Left lung (tissue), 10 donors: ENCODE measurements around the gene TRIP12. TPM values are rescaled to one million over a fixed set of nuclear protein-coding genes. Genes with fewer than 3 reads are reported as not detected.

Experiments used
- ATAC-seq: fragments of 200-7000 bp; cut with Tn5 transposase; one replicate; pipeline ENCODE4 v1.9.1; 2020; ENCODE audit warnings: moderate library complexity
- DNase-seq, 4 donors: peaks; one replicate each; pipeline ENCODE4 v3.0.0-alpha.2; 2013 to 2020
- H3K27ac ChIP-seq, 2 donors: fragments of 200-600 bp; sonication (generic) in 1 of 2; one replicate each; pipeline versions ENCODE4 v1.5.0 to v1.8.0; 2020 to 2021
- H3K27me3 ChIP-seq, 2 donors: fragments of 200-600 bp; sonication (generic) in 1 of 2; one replicate each; pipeline versions ENCODE4 v1.5.0 to v1.8.0; 2020 to 2021
- H3K36me3 ChIP-seq, 2 donors: fragments of 200-600 bp; sonication (generic) in 1 of 2; one replicate each; pipeline versions ENCODE4 v1.5.0 to v1.8.0; 2020 to 2021
- H3K4me1 ChIP-seq, 2 donors: fragments of 200-600 bp; one replicate each; pipeline ENCODE4 v1.8.0; 2021
- H3K4me3 ChIP-seq, 2 donors: fragments of 200-600 bp; sonication (generic) in 1 of 2; one replicate each; pipeline versions ENCODE4 v1.5.0 to v1.8.0; 2020 to 2021; ENCODE audit warnings: mild to moderate bottlenecking in 1 of 2
- H3K9me3 ChIP-seq, 2 donors: fragments of 200-600 bp; sonication (generic) in 1 of 2; one replicate each; pipeline versions ENCODE4 v1.5.0 to v1.8.0; 2020 to 2021
- CTCF ChIP-seq, 2 donors: fragments of 200-600 bp; sonication (generic) in 1 of 2; IDR thresholded peaks; one replicate each; pipeline versions ENCODE4 v1.5.0 to v1.8.0; 2021; ENCODE audit warnings: antibody characterized with exemption in 2 of 2
- intact Hi-C, 2 donors: fragments of 100-400 bp; cut with DNase I; formaldehyde crosslinking; loops; one replicate each; pipeline versions ENCODE4 v1.11.2 to v1.14.2; 2022
- polyA plus RNA-seq, 6 donors: library from polyadenylated mRNA; unstranded; fragments of 120-200 nt; gene quantifications; one replicate each; pipeline ENCODE4 v1.2.1, GENCODE V29; 2013; ENCODE audit not compliant: insufficient read length in 6 of 6
- total RNA-seq, 2 donors: library from RNA; stranded (reverse); fragmentation: NEBNext Ultra II Directional; extraction: Animal tissue kit (Norgen Biotek cat#: 25700); gene quantifications; one replicate each; pipeline ENCODE4 v1.2.1, GENCODE V29; 2021
- donor health status: DM: no; HTN: yes; CAD: no.
- donor health status: DM: no; HTN: no; CAD: no.

Gene TRIP12
- total and polyA plus RNA-seq, 8 donors, result 166 to 234 (median 179) TPM

DNA sequence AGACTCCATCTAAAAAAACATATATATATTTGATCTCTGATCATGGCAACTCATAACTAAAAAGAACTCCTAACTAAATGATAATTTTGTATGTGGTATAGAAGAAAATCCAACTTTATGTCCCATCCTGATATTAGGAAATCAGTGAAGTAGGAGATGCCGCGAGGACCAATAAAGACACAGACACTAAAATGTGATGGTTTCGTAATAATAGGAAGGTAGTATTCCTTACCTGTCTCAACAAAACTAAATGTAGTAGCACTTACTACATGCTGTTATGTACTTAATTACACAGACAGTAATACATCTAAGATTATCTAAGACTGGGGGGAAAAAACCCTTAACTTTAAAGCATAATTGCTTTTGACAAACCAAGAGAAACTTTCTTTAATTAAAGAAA, 63.5 kb downstream of the TRIP12 start:
- Histone ChIP-seq H3K27me3 (no peaks in the 10 kb centered on the region), H3K4me1 (peaks cover 0 to under 1% of the 10 kb centered on the region in 2 donors), H3K27ac (no peak overlapping the region), H3K4me3 (no peak overlapping the region), H3K9me3 (no peaks in the 10 kb centered on the region), H3K36me3 (peaks cover 0 to 42% of the 10 kb centered on the region in 2 donors)
- ATAC-seq (no peak), DNase-seq (no peak)
- intact Hi-C loops, result no loop called here
- TF ChIP-seq CTCF (IDR thresholded peaks at IDR 0.05), result no peak

- DNase-seq, result no peak
- Histone ChIP-seq H3K27me3 (no peaks in the 10 kb centered on the region), H3K36me3 (peaks cover 0 to 42% of the 10 kb centered on the region in 2 donors), H3K4me3 (no peak overlapping the region), H3K9me3 (no peaks in the 10 kb centered on the region), H3K4me1 (peaks cover 0 to 6% of the 10 kb centered on the region in 2 donors), H3K27ac (no peak overlapping the region)
- intact Hi-C loops, result no loop called here
- no peak for TF ChIP-seq CTCF (IDR thresholded peaks at IDR 0.05)
- ATAC-seq, result no peak
Observed at GRCh38 chr2:229857634-229858033, 64.2 kb downstream of the TRIP12 start.

GRCh38 chr2:229856413-229856812, 65.4 kb downstream of the TRIP12 start:
- Histone ChIP-seq H3K27me3 (no peaks in the 10 kb centered on the region), H3K4me1 (peaks cover 0 to 16% of the 10 kb centered on the region in 2 donors), H3K27ac (no peak overlapping the region), H3K9me3 (no peaks in the 10 kb centered on the region), H3K36me3 (peaks cover 0 to 46% of the 10 kb centered on the region in 2 donors), H3K4me3 (no peak overlapping the region)
- DNase-seq, result no peak
- intact Hi-C loops, result no loop called here
- no peak for TF ChIP-seq CTCF (IDR thresholded peaks at IDR 0.05)
- peak; percentile 36 for ATAC-seq

DNA sequence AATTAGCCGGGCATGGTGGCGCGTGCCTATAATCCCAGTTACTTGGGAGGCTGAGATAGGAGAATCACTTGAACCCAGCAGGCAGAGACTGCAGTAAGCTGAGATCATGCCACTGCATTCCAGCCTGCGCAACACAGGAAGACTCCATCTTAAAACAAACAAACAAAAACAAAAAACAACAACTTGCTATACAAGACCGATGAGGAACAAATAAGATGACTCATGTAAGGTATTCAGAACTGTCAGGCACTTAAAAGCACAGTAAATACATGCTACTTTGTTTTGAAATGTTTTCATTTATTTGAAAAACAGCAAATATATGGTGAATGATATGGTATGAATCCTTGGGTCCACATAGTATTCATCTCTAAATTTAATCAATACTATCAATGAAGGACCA, 66.7 kb downstream of the TRIP12 start:
- ATAC-seq, result no peak
- H3K27me3 ChIP-seq, result no peaks in the 10 kb centered on the region
- no peak overlapping the region for H3K27ac ChIP-seq
- no peak overlapping the region for H3K4me3 ChIP-seq
- no peak for DNase-seq
- TF ChIP-seq CTCF (IDR thresholded peaks at IDR 0.05), result no peak
- intact Hi-C loops, result no loop called here
- peaks cover 0 to 58% of the 10 kb centered on the region in 2 donors for H3K36me3 ChIP-seq
- no peaks in the 10 kb centered on the region for H3K9me3 ChIP-seq
- peaks cover 0 to 16% of the 10 kb centered on the region in 2 donors for H3K4me1 ChIP-seq

DNA sequence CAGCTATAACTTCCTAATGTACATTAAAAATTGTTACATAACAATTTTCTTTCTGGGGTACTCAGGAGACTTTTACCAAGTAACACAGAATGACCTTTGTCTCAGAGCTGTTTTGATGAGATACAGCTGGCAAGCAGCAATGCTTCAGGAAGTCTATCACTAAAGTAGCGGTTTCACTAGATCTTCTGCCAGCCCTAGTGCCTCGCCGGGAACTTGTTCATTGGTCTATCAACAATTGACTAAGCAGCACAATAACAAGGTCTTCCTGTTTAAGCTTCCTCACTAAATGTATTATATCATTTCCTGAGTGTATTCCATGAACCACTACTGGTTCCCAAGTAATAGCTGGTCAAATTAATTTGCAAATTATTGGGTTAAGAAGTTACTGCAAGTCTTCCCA, 69.2 kb downstream of the TRIP12 start:
- no peaks in the 10 kb centered on the region for H3K27me3 ChIP-seq
- peak; percentile 64 for ATAC-seq

More for the DNA sequence above, 69.2 kb downstream of the TRIP12 start:
- DNase-seq, result peak in 2 of 4 donors; percentile 28 to 47
- no peak for TF ChIP-seq CTCF (IDR thresholded peaks at IDR 0.05)
- intact Hi-C loops, result no loop called here
- Histone ChIP-seq H3K27ac (peak overlapping the region in 1 of 2 donors; percentile 11), H3K36me3 (peaks cover 0 to 38% of the 10 kb centered on the region in 2 donors), H3K9me3 (no peaks in the 10 kb centered on the region), H3K4me1 (peaks cover 0 to 27% of the 10 kb centered on the region in 2 donors), H3K4me3 (no peak overlapping the region)
